Transverse colon (tissue), 4 donors: ENCODE measurements around the gene CNGA1. TPM values are rescaled to one million over a fixed set of nuclear protein-coding genes. Genes with fewer than 3 reads are reported as not detected.
"Not testable (repeated sequence)": the region's sequence is repeated elsewhere in the genome, so short reads cannot be mapped to it uniquely, and the experiment has no call there.

Experiments
- DNase-seq: peaks from one replicate; pipeline ENCODE4 v3.0.0-alpha.2; 2019
- H3K27ac ChIP-seq, 4 donors: fragments of 200-600 bp; sonication (generic); 2 replicates each; pipeline ENCODE4 v1.5.1; 2016 to 2018; ENCODE audit warnings: inconsistent platforms in 4 of 4
- H3K27me3 ChIP-seq: fragments of 200-600 bp; sonication (generic); 2 replicates; pipeline ENCODE4 v1.5.1; 2017; ENCODE audit warnings: inconsistent platforms
- H3K36me3 ChIP-seq, 4 donors: fragments of 200-600 bp; sonication (generic); 2 replicates each; pipeline ENCODE4 v1.5.1; 2017 to 2019; ENCODE audit warnings: inconsistent platforms in 4 of 4
- H3K4me1 ChIP-seq, 4 donors: fragments of 200-600 bp; sonication (generic); 2 replicates each; pipeline ENCODE4 v1.5.1; 2017 to 2020; ENCODE audit warnings: inconsistent platforms in 4 of 4
- H3K4me3 ChIP-seq, 4 donors: fragments of 200-600 bp; sonication (generic); 1 replicate in 1 of 4; 2 replicates in 3 of 4; pipeline versions ENCODE4 v1.5.1 to v1.6.1; 2017 to 2019; ENCODE audit warnings: inconsistent platforms in 4 of 4
- H3K9me3 ChIP-seq, 2 donors: fragments of 200-600 bp; sonication (generic); 2 replicates each; pipeline ENCODE4 v1.5.1; 2017 to 2019; ENCODE audit warnings: inconsistent platforms in 2 of 2
- CTCF ChIP-seq, 5 experiments: fragments of 200-600 bp in 3 of 5; fragments of 450-650 bp in 2 of 5; sonication (generic) in 3 of 5; IDR thresholded peaks; 1 replicate in 2 of 5; 2 replicates in 3 of 5; pipeline ENCODE4 v1.5.1; 2016 to 2017; ENCODE audit warnings: antibody characterized with exemption in 5 of 5, inconsistent platforms in 3 of 5, mild to moderate bottlenecking in 2 of 5, moderate library complexity in 1 of 5
- EP300 ChIP-seq: sonication (generic); formaldehyde crosslinking; IDR thresholded peaks from one replicate; pipeline ENCODE4 v1.6.1; 2017; ENCODE audit warnings: antibody characterized with exemption, low read depth
- POLR2A ChIP-seq: fragments of 450-650 bp; IDR thresholded peaks from one replicate; pipeline ENCODE4 v1.6.1; 2016; ENCODE audit warnings: antibody characterized with exemption, mild to moderate bottlenecking, moderate library complexity
- POLR2AphosphoS5 ChIP-seq, 3 donors: sonication (generic); formaldehyde crosslinking; IDR thresholded peaks; one replicate each; pipeline ENCODE4 v1.6.1; 2016; ENCODE audit warnings: antibody characterized with exemption in 3 of 3
- WGBS, 2 donors: methylation state at CpG; one replicate each; pipeline ENCODE4 v1.1.5; 2018; ENCODE audit warnings: low coverage in 1 of 2; 5-methylcytosine and 5-hydroxymethylcytosine counted together
- in situ Hi-C, 4 donors: fragments of 200-750 bp; cut with MboI; loops; one replicate each; pipeline versions ENCODE4 v1.15.0 to v1.15.1; 2017; ENCODE audit warnings: low sequenced_read_pairs in 3 of 4, low pct_ligation_motif_present in 1 of 4, low pct_unique_long_range_greater_than_20kb in 1 of 4
- intact Hi-C: fragments of 100-400 bp; cut with DNase I; formaldehyde crosslinking; loops from one replicate; pipeline ENCODE4 v1.15.1; 2023; ENCODE audit warnings: low total_unique reads
- total RNA-seq, 4 donors: library from RNA; depleted of rRNA; stranded (reverse); fragments of >200 nt; gene quantifications; one replicate each; pipeline ENCODE4 v1.1.0, GENCODE V29; 2016

The CNGA1 gene
- total RNA-seq, 4 donors from 2014 or later, result 1.2 to 21.0 (median 15.0) TPM

- H3K27me3 ChIP-seq, in situ Hi-C loops, H3K4me1 ChIP-seq, H3K4me3 ChIP-seq, H3K27ac ChIP-seq, H3K36me3 ChIP-seq: not testable (repeated sequence)
- peaks cover 5 to 31% of the 10 kb centered on the region in 2 donors for H3K9me3 ChIP-seq
- DNase-seq, result peak; percentile 45
- WGBS, 2 donors, result 66% methylated on average over 2 of the region's 2 CpGs; no CpG with 5 or more reads in 1 of the 2 donors
- TF ChIP-seq CTCF (IDR thresholded peaks at IDR 0.05), result peak; percentile 17 to 59 (median 50)
- intact Hi-C loops, result loop anchor here (10.0 kb wide), 1 partner anchor 81 kb away; no protein-coding TSS in a partner anchor
These were observed 12.9 kb downstream of the CNGA1 start for GRCh38 chr4:48003568-48003967.

GRCh38 chr4:48002267-48002666 is 14.2 kb downstream of the CNGA1 start:
- peaks cover 8 to 27% of the 10 kb centered on the region in 2 donors for H3K9me3 ChIP-seq
- H3K36me3 ChIP-seq, result peaks cover 0 to 3% (median 0%) of the 10 kb centered on the region in 4 donors
- no peak overlapping the region for H3K4me3 ChIP-seq
- DNase-seq, result no peak
- H3K4me1 ChIP-seq, result no peaks in the 10 kb centered on the region
- intact Hi-C loops, result loop anchor here (10.0 kb wide), 1 partner anchor 83 kb away; no protein-coding TSS in a partner anchor
- no peak overlapping the region for H3K27ac ChIP-seq
- no peak for TF ChIP-seq CTCF (IDR thresholded peaks at IDR 0.05)
- TF ChIP-seq POLR2AphosphoS5 (IDR thresholded peaks at IDR 0.05), result no peak
- no peak for TF ChIP-seq EP300
- WGBS, 2 donors, result 80 to 92% methylated on average over 1 of the region's 1 CpG
- in situ Hi-C loops, result no loop called here
- H3K27me3 ChIP-seq, result no peaks in the 10 kb centered on the region

- 89% methylated on average over 1 of the region's 1 CpG; no CpG with 5 or more reads in 1 of the 2 donors for WGBS, 2 donors
- no peak for DNase-seq
- H3K27ac ChIP-seq, result no peak overlapping the region
- no peak overlapping the region for H3K4me3 ChIP-seq
- no peaks in the 10 kb centered on the region for H3K4me1 ChIP-seq
- no peaks in the 10 kb centered on the region for H3K36me3 ChIP-seq
- no peak for TF ChIP-seq POLR2AphosphoS5 (IDR thresholded peaks at IDR 0.05)
- H3K27me3 ChIP-seq, result no peaks in the 10 kb centered on the region
- H3K9me3 ChIP-seq, result peaks cover 14 to 20% of the 10 kb centered on the region in 2 donors
- in situ Hi-C loops (no loop called here), intact Hi-C loops (no loop called here)
These were observed 20.5 kb downstream of the CNGA1 start for GRCh38 chr4:47996021-47996420.

GRCh38 chr4:47992475-47992874 is 24.0 kb downstream of the CNGA1 start:
- H3K27me3 ChIP-seq, H3K4me3 ChIP-seq, DNase-seq, H3K4me1 ChIP-seq, in situ Hi-C loops, H3K36me3 ChIP-seq, intact Hi-C loops, H3K27ac ChIP-seq: not testable (repeated sequence)
- H3K9me3 ChIP-seq, result peaks cover 17 to 19% of the 10 kb centered on the region in 2 donors
- 97 to 100% methylated on average over 1 of the region's 1 CpG for WGBS, 2 donors

GRCh38 chr4:47990145-47990544 is 26.3 kb downstream of the CNGA1 start:
- Histone ChIP-seq H3K27ac (no peak overlapping the region), H3K9me3 (peaks cover 16 to 17% of the 10 kb centered on the region in 2 donors), H3K4me3 (no peak overlapping the region), H3K36me3 (no peaks in the 10 kb centered on the region), H3K4me1 (no peaks in the 10 kb centered on the region), H3K27me3 (no peaks in the 10 kb centered on the region)
- WGBS, 2 donors, result 87 to 100% methylated on average over 2 to 5 of the region's 5 CpGs
- TF ChIP-seq CTCF (IDR thresholded peaks at IDR 0.05) (no peak), POLR2A (no peak), EP300 (no peak), POLR2AphosphoS5 (IDR thresholded peaks at IDR 0.05) (no peak)
- in situ Hi-C loops, result no loop called here
- intact Hi-C loops, result no loop called here
- no peak for DNase-seq
